ENCODE data around the gene PTPRO. TPM values are rescaled to one million over a fixed set of nuclear protein-coding genes. Genes with fewer than 3 reads are reported as not detected.
"Not testable (repeated sequence)": the region's sequence is repeated elsewhere in the genome, so short reads cannot be mapped to it uniquely, and the experiment has no call there.

The PTPRO gene
- total RNA-seq, 1 donor: 3.1 TPM

DNA sequence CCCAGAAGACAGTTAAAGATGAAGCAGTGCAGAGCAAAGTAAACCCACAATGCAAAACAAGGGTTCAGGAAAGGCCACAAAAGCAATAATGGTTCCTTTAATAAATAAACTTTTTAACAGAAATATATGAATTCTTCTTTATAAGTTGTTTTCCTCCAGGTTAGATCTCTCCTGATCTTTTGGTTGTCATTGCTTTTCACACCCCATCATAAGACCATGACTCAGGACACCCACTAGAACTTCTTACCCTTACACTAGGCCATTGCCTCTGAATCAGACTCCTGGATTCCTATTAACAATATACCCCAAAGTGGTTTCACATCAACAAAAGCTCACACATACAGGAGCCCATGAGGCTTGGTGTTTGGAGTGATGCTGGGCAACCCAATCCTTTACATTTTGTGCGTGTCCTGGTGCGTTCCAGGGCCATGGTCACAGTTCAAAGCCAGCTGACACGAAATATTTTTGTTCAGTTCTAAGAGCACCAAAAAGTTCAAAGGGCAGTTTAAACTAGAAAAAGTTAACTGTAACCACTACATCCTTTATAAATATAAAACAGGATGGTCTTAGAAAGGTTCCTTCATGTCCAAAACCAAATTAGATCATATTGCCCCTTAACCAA lies 279.9 kb downstream of the PTPRO start:
- no peak for DNase-seq (ENCODE audit: low read depth)
- H3K4me3 ChIP-seq (ENCODE audit: low read depth, low read length): no peak overlapping the region
- TF ChIP-seq, protein P1, sequence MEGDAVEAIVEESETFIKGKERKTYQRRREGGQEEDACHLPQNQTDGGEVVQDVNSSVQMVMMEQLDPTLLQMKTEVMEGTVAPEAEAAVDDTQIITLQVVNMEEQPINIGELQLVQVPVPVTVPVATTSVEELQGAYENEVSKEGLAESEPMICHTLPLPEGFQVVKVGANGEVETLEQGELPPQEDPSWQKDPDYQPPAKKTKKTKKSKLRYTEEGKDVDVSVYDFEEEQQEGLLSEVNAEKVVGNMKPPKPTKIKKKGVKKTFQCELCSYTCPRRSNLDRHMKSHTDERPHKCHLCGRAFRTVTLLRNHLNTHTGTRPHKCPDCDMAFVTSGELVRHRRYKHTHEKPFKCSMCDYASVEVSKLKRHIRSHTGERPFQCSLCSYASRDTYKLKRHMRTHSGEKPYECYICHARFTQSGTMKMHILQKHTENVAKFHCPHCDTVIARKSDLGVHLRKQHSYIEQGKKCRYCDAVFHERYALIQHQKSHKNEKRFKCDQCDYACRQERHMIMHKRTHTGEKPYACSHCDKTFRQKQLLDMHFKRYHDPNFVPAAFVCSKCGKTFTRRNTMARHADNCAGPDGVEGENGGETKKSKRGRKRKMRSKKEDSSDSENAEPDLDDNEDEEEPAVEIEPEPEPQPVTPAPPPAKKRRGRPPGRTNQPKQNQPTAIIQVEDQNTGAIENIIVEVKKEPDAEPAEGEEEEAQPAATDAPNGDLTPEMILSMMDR (IDR thresholded peaks at IDR 0.05; ENCODE audit: insufficient read depth, low read length): no peak

DNA sequence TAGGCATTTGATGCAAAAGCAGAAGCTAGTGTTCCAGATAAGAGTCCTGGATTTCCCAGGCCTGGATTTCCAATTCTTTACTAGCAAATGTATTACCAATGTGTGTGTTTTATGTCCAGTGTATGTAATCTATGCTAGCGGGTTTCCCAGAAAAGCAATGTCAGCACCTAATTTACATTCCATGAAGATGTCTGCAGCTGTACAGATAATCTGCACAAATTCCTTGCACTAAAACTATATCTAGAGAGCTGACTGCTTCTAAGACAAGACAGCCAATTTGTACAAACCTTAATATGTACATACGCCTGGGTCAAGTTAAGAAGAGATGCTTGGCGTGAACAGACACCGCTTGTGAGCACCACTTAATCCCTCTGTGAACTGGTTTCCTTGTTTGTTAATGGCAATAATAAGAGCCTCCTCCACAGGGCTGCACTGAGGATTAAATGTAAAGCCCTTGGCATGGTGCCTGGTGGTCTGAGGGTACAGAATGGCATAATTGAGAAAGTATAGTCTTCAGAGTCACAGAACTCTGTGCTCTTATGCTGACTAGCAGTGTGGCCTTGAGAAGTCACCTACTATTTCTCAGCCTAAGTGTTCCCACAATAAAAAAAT lies 281.3 kb downstream of the PTPRO start:
- TF ChIP-seq, protein P1 (IDR thresholded peaks at IDR 0.05; ENCODE audit: insufficient read depth, low read length): no peak
- DNase-seq (ENCODE audit: low read depth): no peak

DNA sequence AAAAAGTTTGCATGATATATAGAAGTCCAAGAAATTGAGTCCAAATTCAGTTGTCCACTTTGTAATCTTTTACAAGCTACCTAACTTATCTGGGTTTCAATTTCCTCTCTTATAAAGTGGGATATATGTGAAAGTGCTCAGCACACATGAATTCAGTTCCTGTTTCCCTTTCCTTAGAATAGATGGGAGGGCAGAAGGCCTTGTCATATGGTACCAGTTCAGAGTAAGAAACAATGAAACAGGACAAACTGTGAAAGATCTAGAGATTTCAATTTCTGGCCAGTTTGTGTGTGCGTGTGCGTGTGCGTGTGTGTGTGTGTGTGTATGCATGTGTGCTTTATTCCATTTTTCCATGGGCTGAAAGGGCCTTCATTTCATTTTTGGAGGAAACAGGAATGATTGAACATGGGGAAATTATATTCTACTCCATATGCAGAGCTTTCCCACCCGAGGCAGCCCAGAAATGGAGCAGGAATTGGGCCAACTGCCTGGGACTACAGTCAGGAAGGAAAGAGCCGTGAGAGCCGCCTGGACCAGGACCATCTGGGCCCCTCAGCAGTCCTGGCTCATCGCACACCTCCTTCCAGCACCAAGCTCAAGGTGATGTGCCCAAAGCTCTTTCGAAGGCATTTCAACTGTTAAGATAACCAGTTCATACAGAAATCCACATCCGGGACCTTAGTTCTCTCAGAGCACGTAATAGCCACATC lies 283.7 kb downstream of the PTPRO start:
- TF ChIP-seq, protein P1 (IDR thresholded peaks at IDR 0.05; ENCODE audit: insufficient read depth, low read length): no peak
- H3K4me3 ChIP-seq (ENCODE audit: low read depth, low read length): no peak overlapping the region
- no peak for DNase-seq (ENCODE audit: low read depth)

More for the DNA sequence above, 281.3 kb downstream of the PTPRO start:
- H3K4me3 ChIP-seq (ENCODE audit: low read depth, low read length): no peak overlapping the region

DNA sequence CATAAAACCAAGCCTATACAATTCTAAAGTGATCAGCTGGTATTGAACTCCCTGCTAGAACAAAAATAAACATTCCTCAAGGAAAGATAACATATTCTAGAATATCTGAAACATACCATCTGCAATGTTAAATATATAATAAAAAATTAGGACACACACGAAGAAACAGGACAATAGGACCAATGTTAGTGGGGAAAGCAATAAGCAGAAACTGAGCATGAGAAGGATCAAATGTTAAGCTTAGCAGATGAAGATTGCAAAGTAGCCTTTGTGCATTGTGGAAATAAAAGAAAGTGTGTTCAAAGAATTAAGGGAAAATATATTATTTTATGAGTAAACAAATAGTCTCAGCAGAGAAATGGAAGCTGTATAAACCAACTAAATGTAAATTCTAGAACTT lies 286.1 kb downstream of the PTPRO start:
- TF ChIP-seq, protein P1 (IDR thresholded peaks at IDR 0.05; ENCODE audit: insufficient read depth, low read length): no peak
- DNase-seq (ENCODE audit: low read depth): no peak
- H3K4me3 ChIP-seq (ENCODE audit: low read depth, low read length): no peak overlapping the region

DNA sequence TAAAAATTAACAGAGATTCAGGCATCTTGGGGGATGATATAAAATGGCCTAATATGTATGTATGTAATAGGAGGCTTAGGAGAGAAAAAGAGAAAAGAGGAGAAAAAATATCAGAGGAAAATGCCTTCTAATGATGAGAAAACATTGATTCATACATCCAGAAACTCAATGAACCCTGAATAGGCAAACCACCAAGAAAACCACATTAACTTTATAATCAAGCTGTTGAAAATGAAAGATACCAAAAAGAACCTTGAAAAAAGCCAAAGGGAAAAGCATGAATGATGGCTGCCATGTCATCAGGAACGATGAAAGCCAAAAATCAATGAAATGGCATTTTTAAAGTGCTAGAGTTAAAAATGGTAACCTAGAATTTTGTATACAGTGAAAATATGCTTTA lies 286.6 kb downstream of the PTPRO start:
- H3K4me3 ChIP-seq (ENCODE audit: low read depth, low read length): no peak overlapping the region
- no peak for DNase-seq (ENCODE audit: low read depth)
- TF ChIP-seq, protein P1 (IDR thresholded peaks at IDR 0.05; ENCODE audit: insufficient read depth, low read length): no peak

DNA sequence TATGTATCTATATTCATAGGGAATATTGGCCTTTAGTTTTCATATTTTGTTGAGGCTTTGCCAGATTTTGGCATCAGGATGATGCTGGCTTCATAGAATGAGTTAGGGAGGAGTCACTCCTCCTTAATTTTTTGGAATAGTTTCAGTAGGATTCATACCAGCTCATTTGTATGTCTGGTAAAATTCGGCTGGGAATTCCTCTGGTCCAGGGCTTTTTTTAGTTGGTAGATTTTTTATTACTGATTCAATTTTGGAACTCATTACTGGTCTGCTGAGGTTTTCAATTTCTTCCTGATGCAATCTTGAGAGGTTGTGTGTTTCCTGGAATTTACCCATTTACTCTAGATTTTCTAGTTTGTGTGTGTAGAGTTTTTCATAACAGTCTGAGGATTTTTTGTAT lies 291.7 kb downstream of the PTPRO start:
- H3K4me3 ChIP-seq (ENCODE audit: low read depth, low read length): no peak overlapping the region
- DNase-seq (ENCODE audit: low read depth): peak; percentile 71
- TF ChIP-seq, protein P1 (IDR thresholded peaks at IDR 0.05; ENCODE audit: insufficient read depth, low read length): no peak

DNA sequence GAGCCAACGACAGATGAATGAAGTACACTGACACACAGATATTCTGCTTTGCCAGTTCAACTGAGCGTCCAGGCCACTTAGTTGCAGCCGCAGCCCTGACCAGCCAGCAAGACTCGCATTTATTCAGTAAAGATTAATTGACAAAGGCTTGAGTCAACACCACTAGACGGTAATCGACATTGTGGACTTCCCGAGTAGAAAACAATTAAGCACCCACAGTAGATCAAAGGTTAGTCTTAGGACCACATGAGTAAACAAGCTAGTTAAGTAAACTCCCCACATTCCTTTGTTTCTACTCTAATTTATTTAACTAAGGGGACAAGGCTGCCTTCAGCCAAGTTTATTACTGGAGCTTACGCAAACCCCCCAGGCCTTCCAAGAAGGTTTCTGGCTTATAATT lies 294.2 kb downstream of the PTPRO start:
- DNase-seq (ENCODE audit: low read depth); H3K4me3 ChIP-seq (ENCODE audit: low read depth, low read length): not testable (repeated sequence)

Measured in fibroblast of the aortic adventitia (primary cell).